Raji (cell line): ENCODE measurements around the gene CYP26A1.

Experiments used
- POLR2A ChIP-seq: IDR thresholded peaks from 2 replicates; pipeline ENCODE4 v1.6.1; 2011; ENCODE audit warnings: low read depth, low read length, control low read depth; ENCODE audit not compliant: insufficient read depth

The CYP26A1 gene

DNA sequence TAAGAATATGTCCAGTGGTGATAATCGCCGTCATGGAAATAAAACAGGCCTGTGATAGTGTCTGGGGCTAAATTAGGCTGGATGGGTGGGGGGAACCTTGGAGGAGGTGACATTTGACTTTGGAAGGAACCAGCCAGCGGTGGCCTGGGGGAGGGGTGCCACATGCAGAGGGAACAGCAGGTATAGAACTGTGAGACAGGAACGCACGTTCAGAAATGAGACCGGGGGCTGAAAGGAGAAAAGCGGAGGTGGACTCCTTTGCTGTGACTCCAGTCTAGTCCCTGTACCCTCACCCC is 2.6 kb upstream of the CYP26A1 start:
- no peak for TF ChIP-seq POLR2A

DNA sequence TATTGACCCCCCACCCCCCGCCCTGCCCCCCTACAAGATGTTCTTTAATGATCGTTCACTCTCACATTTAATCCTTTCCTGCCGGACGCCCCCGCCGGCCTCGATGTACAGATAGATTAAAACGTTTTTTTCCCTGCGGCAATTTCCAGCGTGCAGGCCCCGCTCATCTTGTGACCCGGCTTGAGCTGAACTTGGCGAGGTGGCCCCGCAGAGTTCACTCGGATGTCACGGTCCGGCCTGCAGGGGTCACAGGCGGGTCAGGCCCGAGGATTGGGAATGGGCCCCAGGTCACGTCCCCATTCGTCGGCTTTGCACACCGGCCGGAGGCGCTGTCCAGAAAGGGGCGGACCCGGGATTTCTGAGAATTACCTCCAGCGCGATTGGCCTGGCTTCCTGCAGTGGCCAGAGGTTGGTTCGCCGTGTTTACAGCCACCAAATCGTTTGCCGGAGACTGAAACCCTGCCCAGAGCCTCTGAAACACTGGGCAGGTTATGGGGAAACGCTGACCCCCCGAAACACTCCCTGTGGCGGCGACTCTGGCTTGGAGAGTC is 1.9 kb upstream of the CYP26A1 start:
- no peak for TF ChIP-seq POLR2A

DNA sequence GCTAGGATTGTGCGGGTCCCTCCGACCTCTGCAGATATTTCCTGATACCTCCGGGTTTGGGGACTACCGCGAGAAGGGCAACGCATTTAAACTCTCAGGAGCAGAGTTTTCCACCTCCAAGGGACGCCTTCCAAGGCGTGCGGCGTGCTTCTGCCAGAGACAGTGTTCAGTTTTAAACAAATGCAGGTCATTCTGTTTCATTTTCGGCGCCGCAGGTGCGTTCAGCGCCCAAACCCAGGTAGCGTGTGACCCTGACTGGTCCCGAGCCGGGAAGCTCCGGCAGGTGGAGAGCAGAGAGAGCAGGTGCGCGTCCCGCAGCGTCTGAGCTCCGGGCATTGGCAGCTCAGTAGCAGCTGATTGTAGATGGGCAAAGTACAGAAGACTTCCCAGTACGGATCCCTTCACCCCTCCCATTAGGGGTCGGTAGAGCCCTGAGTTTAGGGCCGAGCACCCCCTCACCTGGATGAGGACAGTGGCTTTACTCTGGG is 1.4 kb upstream of the CYP26A1 start:
- TF ChIP-seq POLR2A, result no peak

DNA sequence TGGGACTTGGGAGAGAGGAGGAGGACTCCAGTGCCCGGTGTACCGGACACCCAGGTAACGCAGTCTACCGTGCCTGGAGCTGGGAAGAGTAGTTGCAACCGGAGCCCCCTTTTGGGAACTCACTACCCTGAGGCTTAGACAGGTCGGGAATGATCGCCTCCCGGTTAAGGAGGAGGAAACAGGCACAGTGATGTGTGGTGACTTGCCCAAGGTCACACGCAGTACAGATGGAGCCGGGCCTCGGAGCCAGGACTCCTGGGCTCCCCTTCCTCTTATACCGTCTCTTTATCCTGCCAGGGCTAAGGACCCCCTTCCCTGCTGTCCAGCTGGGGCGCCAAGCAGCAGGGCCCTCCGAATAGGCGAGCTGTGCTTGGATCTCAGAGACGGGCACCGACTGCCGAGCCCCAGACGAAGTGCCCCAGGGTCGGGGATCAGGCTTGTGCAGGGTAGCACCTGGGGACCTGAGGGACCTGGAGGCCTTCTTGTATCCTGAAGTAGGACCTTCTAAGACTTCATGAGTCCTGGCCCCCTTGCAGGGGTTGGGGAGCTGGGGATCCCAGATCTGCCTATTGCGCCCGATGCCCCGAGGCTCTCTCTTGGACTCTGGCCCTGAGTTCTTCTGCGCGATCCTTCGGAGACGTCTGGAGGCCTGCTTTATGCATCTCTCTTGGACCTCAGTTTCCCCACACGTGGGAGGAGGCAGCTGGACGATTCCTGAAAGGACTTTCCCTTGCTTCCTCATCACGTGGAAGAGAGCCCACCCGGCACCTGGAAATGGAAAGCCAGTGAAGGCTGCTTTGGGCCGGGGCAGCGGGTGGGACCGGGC is 767 bp upstream of the CYP26A1 start:
- TF ChIP-seq POLR2A, result no peak

DNA sequence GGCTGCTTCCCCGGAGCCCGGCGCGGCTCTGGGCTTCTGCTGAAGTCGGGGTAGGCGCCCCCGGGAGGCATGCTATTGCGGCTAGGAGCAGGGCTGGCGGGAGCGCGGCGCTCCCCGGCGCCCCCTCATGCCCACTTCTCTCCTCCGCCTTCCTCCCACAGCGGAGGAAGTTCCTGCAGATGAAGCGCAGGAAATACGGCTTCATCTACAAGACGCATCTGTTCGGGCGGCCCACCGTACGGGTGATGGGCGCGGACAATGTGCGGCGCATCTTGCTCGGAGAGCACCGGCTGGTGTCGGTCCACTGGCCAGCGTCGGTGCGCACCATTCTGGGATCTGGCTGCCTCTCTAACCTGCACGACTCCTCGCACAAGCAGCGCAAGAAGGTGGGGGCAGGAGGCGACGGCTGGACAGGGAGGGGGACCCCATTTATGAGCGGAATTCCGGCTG is 479 bp downstream of the CYP26A1 start:
- no peak for TF ChIP-seq POLR2A

DNA sequence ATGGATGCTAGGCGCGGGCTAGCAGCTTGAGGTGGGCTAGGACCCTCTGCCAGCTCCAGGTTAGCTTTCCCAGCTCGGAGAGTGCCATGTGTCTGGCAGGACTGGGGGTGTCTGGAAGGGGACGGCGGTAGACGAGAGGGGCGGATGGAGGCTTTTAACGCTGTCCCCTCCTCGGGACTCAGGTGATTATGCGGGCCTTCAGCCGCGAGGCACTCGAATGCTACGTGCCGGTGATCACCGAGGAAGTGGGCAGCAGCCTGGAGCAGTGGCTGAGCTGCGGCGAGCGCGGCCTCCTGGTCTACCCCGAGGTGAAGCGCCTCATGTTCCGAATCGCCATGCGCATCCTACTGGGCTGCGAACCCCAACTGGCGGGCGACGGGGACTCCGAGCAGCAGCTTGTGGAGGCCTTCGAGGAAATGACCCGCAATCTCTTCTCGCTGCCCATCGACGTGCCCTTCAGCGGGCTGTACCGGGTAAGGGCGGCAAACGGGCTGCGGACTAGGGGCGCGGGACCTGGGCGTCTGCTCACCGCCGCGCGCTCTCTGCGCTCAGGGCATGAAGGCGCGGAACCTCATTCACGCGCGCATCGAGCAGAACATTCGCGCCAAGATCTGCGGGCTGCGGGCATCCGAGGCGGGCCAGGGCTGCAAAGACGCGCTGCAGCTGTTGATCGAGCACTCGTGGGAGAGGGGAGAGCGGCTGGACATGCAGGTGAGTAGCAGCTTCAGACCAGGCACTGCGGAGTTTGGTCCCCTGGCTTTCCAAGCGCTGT is 1.1 kb downstream of the CYP26A1 start:
- TF ChIP-seq POLR2A, result no peak

DNA sequence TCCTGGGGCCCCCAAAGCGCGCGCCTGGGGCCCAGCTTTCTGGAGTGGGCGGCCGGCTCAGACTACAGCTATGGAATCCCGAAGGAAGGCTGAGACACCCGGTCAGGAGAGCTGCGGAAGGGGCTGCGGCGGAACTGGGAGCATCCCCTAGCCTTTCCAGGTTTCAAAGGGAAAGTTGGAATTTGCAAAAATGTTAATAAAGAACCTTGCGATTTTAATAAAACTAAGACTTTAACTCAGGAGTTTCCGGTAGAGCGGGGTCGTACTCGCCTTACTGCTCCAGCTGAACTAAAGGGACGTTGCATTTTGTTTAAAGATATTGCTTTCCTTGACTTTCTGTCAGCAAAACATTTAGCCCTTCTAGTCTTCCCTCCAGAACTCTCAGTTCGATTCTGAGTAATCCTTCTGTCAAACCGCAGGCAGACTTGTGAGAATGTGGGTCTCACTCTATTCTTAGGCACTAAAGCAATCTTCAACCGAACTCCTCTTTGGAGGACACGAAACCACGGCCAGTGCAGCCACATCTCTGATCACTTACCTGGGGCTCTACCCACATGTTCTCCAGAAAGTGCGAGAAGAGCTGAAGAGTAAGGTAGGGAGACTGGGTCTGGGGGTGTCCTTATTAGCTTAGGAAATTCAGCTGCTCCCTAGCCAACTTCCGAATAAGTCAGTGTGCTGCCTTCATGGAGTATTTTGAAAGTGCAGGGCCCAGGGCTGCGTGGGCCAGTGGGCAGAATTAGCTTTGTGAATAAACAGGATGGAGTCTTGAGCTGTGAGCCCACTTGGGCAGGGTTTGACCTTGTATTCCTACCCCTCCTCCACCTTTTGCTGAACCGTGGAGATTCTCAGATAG is 1.9 kb downstream of the CYP26A1 start:
- TF ChIP-seq POLR2A, result no peak

DNA sequence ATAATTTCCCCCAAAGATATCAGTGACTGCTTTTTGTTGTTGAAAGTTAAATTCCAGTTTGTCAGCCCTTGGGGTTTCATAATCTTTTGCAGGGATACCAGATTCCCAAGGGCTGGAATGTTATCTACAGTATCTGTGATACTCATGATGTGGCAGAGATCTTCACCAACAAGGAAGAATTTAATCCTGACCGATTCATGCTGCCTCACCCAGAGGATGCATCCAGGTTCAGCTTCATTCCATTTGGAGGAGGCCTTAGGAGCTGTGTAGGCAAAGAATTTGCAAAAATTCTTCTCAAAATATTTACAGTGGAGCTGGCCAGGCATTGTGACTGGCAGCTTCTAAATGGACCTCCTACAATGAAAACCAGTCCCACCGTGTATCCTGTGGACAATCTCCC is 3.2 kb downstream of the CYP26A1 start:
- no peak for TF ChIP-seq POLR2A

DNA sequence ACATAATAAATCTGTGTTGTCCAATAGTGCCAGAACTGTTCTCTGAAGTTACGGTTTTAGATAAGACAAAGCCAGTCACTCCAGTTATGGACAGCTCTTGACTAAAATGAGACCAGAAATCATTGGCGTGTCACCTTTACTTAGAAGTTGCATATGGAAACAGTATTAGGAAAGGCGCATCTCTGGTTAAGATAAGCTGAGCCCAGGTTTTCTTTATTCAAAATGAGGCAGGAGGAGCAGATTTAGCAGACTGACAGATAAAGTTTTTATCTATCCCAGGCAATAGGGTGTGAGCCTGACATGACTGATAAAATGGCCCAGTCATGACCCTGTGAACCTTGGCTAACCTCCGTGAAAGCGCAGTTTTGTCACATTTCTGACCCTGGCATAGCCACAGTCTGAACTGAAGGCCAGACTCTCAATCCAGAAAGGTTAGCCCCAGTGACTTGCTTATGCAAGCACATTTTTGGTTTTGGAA is 4.2 kb downstream of the CYP26A1 start:
- no peak for TF ChIP-seq POLR2A

DNA sequence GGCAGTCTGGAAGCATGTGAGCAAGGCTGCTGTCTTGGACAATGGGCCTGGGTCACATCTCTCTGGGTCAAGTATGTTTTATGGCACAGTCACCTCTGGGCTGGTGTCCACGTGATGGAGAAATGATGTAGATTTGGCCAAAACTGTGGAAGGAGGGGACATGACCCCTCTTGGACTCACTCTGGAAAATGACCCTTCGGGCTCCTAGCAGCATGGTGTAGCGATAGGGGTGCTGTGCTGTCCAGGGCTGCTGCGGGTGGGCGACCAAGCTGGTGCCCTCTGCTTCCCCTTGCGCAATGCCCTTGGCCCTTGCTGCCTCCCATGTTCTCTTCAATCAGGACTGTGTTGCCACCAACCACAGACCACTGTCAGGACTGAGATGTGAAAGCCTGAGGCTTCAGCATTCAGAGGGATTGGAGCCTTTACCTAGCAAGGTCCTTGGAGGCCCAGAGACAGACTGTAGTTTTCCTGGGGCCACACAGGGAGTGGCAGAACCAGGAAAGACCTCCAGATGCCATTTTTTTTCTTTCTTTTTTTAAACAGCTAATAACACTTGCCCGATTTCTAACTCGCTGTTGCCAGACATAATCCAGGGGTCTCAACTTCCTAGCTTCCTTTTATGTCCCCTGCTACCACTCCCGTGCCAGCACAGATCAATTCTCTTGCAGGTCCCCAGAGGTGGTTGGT is 6.1 kb downstream of the CYP26A1 start:
- TF ChIP-seq POLR2A, result no peak

DNA sequence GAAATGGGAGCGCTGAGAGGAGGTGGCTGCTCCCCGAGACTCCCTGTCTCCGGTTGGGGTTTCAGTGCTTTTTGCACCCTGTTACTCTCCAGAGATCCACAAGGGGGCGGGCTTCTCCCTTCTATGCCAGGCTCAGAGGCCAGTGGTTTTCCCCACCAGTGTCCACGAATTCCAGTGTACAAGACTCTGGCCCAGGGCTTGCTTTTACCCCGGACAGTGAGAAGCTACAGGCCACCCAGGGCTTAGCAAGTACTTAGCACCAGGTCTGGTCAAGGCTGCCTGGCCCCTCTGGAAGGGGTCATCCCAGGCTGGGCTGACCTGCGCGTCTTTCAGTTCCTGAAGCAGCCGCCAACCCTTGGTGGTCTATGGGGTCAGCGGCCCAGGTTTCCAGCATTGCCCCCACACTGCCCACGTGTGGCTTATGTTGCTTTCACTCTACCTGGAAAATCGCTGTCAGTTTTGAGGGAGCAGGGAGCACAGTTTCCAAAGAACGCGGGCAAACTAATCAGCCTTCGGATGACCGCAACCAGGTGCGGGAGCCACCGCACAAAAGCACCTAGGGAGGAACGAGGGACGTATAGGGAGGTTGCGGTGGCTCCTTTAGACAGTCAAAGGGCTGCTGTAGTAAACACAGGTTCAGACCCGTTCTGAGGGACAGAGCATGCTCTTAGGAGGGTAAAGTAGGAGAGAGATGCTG is 6.8 kb downstream of the CYP26A1 start:
- no peak for TF ChIP-seq POLR2A

DNA sequence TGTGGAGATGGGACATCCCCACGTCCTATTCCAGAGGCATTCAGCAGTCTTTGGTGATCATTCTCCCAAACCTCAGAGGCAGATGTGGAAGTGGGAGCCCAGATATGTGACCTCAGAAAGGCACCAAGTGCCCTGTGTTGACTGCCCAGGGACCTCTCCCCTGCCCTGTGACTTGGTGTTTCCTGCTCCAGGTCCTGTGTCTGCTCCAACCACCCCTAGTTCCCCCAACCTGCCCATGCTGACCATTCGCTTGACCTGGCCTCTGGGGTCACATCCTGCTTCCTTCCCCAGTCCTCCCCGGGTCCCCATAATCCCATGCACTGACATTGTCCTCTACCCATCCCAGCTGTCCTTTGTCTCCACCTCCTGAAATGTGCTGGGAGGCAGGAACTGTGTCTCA is 7.6 kb downstream of the CYP26A1 start:
- no peak for TF ChIP-seq POLR2A

DNA sequence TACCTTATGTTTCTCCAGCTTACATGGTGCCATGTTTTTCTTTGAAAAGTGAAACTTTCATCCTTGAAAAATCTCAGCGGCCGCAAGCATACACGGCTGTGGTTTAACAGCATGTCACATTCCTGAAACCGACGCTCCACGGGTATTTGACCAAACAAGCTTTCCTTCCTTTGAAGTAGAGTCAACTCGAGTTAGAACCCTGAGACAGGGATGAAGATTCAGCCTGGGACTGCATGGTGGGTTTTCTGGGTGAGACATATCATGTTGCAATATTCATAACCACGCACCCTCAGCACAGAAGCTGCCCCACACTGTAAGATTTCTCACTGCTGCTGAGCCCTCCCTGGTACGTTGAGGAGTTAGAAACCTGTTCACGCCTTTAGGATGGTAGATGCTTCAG is 8.1 kb downstream of the CYP26A1 start:
- no peak for TF ChIP-seq POLR2A
